HepG2 (cell line): ENCODE measurements around the gene BCAS1. TPM values are rescaled to one million over a fixed set of nuclear protein-coding genes. Genes with fewer than 3 reads are reported as not detected.
A peak's percentile ranks its signal among the peaks of the same experiment; 100 is the strongest.

Source experiments
- CHD4 ChIP-seq: fragments of 200-600 bp; sonication (generic); IDR thresholded peaks from 2 replicates; pipeline ENCODE4 v1.7.0; 2017; ENCODE audit warnings: mild to moderate bottlenecking, low read length, borderline replicate concordance
- FOXA1 ChIP-seq, 2 experiments: fragments of 450-650 bp in 1 of 2; sonication (generic) in 1 of 2; formaldehyde crosslinking in 1 of 2; IDR thresholded peaks; 2 replicates each; pipeline versions ENCODE4 v1.4.0 to v1.6.1; 2016 to 2020; ENCODE audit warnings: missing genetic modification reagents in 1 of 2
- GLI4 ChIP-seq: sonication (generic); formaldehyde crosslinking; IDR thresholded peaks from 2 replicates; pipeline ENCODE4 v1.5.1; 2020; ENCODE audit warnings: missing genetic modification reagents, mild to moderate bottlenecking, moderate library complexity, borderline replicate concordance
- MAFF ChIP-seq: IDR thresholded peaks from 2 replicates; pipeline ENCODE4 v1.6.1; 2011; ENCODE audit warnings: low read depth, low read length, improper control_type of control experiment
- MAFK ChIP-seq, 2 experiments: IDR thresholded peaks in 1 of 2; conservative IDR thresholded peaks in 1 of 2; 2 replicates each; pipeline ENCODE4 v1.6.1; 2011; ENCODE audit warnings: improper control_type of control experiment in 2 of 2, low read length in 2 of 2
- NCOA5 ChIP-seq: sonication (generic); formaldehyde crosslinking; IDR thresholded peaks from 2 replicates; pipeline ENCODE4 v1.4.0; 2020; ENCODE audit warnings: missing genetic modification reagents
- SALL1 ChIP-seq: sonication (generic); formaldehyde crosslinking; IDR thresholded peaks from 2 replicates; pipeline ENCODE4 v1.8.0; 2022; ENCODE audit warnings: mild to moderate bottlenecking, missing genetic modification reagents
- SRY ChIP-seq: sonication (generic); formaldehyde crosslinking; IDR thresholded peaks from 2 replicates; pipeline ENCODE4 v1.8.0; 2022; ENCODE audit warnings: mild to moderate bottlenecking, missing genetic modification reagents
- STAG1 ChIP-seq: sonication (generic); formaldehyde crosslinking; IDR thresholded peaks from 2 replicates; pipeline ENCODE4 v1.4.0; 2020; ENCODE audit warnings: missing genetic modification reagents
- ZNF337 ChIP-seq: sonication (generic); formaldehyde crosslinking; IDR thresholded peaks from 2 replicates; pipeline ENCODE4 v1.5.1; 2020; ENCODE audit warnings: missing genetic modification reagents, low read depth, mild to moderate bottlenecking, borderline replicate concordance
- ZNF546 ChIP-seq: sonication (generic); formaldehyde crosslinking; conservative IDR thresholded peaks from 2 replicates; pipeline ENCODE4 v1.8.1; 2023; ENCODE audit warnings: mild to moderate bottlenecking, missing genetic modification reagents
- polyA plus RNA-seq, 8 experiments: library from polyadenylated mRNA; depleted of rRNA in 3 of 8; stranded (reverse) in 7 of 8; unstranded in 1 of 8; fragments of >200 nt; fragmentation: Illumina TruSeq in 4 of 8; extraction: Trizol in 4 of 8; gene quantifications; 2 replicates each; pipeline versions ENCODE4 v1.2.1 to v1.2.3, GENCODE V29; 2011 to 2016; ENCODE audit warnings: low read depth in 4 of 8, missing spikeins in 1 of 8, mixed read lengths in 1 of 8; ENCODE audit not compliant: insufficient read depth in 1 of 8
- total RNA-seq, 5 experiments: library from RNA; depleted of rRNA; stranded (reverse); fragments of >200 nt; fragmentation: Illumina TruSeq; extraction: Trizol; gene quantifications; 2 replicates each; pipeline ENCODE4 v1.2.3, GENCODE V29; 2016; ENCODE audit warnings: low read depth in 1 of 5
- TF ChIP-seq, protein P1 (sequence below): sonication (generic); formaldehyde crosslinking; IDR thresholded peaks from 2 replicates; pipeline ENCODE4 v1.4.0; 2020; ENCODE audit warnings: mild to moderate bottlenecking, missing genetic modification reagents

BCAS1 gene
- total and polyA plus RNA-seq, 2 of the 13 experiments (the other 11 are each of a cell fraction or from before 2014, with no cell fraction given): 0.55 to 0.91 TPM

DNA sequence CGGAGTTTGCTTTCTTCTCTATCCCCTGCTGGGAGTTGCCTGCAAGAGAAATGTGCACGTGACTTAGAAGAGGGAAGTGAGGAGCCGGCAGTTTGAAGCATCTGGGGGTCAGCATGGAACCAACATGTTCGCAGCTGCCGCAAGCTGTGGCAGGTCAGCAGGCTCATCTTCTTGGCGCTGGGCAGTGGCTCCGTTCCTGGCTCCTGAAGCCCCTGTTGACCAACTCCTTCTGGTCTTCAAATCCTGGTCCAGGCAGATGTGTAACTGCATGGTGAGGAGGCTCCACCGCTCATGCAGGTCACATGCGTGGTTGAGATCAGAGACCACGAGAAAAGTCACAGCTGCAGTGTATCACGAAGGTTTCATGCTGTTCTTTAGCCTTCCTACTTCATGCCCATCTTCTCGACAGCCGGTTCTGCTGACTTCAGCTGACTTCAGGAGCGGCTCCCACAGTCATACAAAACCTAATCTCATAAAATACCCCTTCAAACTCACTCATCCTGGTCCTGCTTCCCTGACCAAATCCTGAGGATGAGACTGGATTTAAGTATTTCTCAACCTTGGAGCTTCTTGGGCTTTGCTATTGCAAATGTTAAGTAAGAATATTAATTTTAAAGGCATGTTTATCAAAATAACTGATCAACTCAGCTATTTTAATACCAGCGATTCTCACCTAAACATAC is 44.9 kb upstream of the BCAS1 start (continued):
- TF ChIP-seq, protein P1, sequence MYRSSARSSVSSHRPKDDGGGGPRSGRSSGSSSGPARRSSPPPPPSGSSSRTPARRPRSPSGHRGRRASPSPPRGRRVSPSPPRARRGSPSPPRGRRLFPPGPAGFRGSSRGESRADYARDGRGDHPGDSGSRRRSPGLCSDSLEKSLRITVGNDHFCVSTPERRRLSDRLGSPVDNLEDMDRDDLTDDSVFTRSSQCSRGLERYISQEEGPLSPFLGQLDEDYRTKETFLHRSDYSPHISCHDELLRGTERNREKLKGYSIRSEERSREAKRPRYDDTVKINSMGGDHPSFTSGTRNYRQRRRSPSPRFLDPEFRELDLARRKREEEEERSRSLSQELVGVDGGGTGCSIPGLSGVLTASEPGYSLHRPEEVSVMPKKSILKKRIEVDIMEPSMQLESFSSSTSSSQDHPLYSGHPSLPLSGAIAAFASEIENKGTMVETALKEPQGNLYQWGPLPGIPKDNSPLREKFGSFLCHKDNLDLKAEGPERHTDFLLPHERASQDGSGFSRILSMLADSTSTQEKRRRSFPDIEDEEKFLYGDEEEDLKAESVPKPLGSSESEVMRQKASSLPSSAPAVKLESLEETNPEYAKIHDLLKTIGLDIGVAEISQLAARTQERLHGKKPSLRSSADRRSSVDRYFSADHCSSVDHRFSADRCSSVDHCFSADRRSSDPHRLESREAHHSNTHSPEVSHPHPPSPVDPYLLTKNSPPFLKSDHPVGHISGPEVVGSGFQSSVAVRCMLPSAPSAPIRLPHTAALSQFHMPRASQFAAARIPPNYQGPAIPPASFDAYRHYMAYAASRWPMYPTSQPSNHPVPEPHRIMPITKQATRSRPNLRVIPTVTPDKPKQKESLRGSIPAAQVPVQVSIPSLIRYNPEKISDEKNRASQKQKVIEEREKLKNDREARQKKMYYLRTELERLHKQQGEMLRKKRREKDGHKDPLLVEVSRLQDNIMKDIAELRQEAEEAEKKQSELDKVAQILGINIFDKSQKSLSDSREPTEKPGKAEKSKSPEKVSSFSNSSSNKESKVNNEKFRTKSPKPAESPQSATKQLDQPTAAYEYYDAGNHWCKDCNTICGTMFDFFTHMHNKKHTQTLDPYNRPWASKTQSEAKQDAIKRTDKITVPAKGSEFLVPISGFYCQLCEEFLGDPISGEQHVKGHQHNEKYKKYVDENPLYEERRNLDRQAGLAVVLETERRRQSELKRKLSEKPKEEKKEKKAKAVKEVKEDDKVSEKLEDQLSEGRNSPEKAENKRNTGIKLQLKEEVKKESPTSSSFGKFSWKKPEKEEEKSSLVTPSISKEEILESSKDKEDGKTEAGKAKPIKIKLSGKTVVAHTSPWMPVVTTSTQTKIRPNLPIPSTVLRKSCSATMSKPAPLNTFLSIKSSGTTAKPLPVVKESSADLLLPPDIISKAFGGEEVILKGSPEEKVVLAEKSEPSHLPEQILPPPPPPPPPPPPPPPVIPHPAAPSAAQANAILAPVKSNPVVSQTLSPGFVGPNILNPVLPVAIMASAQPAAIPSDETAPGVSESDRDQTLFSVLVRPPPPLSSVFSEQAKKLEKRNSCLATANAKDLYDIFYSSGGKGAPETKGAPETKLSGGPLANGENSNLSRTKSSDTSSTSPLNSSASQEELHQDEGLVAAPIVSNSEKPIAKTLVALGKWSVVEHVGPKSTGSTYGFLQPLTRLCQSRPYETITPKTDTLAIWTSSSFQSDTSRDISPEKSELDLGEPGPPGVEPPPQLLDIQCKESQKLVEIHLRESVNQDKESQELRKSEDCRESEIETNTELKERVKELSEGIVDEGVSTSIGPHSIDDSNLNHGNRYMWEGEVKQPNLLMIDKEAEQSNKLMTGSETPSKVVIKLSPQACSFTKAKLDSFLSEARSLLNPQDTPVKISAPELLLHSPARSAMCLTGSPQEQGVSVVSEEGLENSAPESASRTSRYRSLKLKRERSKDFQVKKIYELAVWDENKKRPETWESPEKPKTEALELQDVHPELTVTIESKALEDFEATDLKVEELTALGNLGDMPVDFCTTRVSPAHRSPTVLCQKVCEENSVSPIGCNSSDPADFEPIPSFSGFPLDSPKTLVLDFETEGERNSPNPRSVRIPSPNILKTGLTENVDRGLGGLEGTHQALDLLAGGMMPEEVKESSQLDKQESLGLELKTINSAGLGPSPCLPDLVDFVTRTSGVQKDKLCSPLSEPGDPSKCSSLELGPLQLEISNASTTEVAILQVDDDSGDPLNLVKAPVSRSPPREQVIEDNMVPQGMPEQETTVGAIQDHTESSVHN (CRISPR knock-in tag): 0 out of 2 replicates have a peak, but pooled peaks have one; percentile 31
- 0 out of 2 replicates have a peak, but pooled peaks have one; percentile 31 for TF ChIP-seq SALL1 (CRISPR knock-in tag)
- TF ChIP-seq STAG1 (CRISPR knock-in tag): no peak
- TF ChIP-seq GLI4 (CRISPR knock-in tag): peak; percentile 69; the same call in 1 of the 2 replicates
- no peak for TF ChIP-seq ZNF546
- no peak for TF ChIP-seq NCOA5 (CRISPR knock-in tag)
- 0 out of 4 replicates have a peak, but pooled peaks of 1 of the 2 experiments have one; percentile 20 for TF ChIP-seq MAFK (conservative IDR thresholded peaks at IDR 0.05 in 1 of 2, IDR thresholded peaks at IDR 0.05 in 1 of 2; ENCODE audit: low read length in 2 of 2)
- peak; percentile 72; the same call in 1 of the 2 replicates for TF ChIP-seq CHD4
- 0 out of 2 replicates have a peak, but pooled peaks have one; percentile 70 for TF ChIP-seq ZNF337 (CRISPR knock-in tag)
- 0 out of 2 replicates have a peak, but pooled peaks have one; percentile 27 for TF ChIP-seq SRY (CRISPR knock-in tag)
- no peak for TF ChIP-seq FOXA1 (IDR thresholded peaks at IDR 0.05)
- peak; percentile 41; the same call in 1 of the 2 replicates for TF ChIP-seq FOXA1 (CRISPR knock-in tag; IDR thresholded peaks at IDR 0.05)
- peak; percentile 30; the same call in 1 of the 2 replicates for TF ChIP-seq MAFF
